HCT116 (cell line): ENCODE data around the gene EME1. TPM values are rescaled to one million over a fixed set of nuclear protein-coding genes. Genes with fewer than 3 reads are reported as not detected.

ENCODE experiments used
- ATAC-seq: fragments of 200-7000 bp; cut with Tn5 transposase; 2 replicates; pipeline ENCODE4 v1.9.1; 2020; ENCODE audit warnings: mild to moderate bottlenecking, moderate library complexity
- BruUV-seq: library from RNA; stranded (reverse); fragments of 400-500 nt; replicated peaks from 2 replicates; lab custom pipeline; 2021; lab: Mats Ljungman, UMichigan
- CTCF ChIA-PET: fragments of 300-600 bp; sonication (Branson Sonifier 250); formaldehyde crosslinking; loops from one replicate; lab custom pipeline; 2021; ENCODE audit warnings: antibody characterized with exemption; lab: Charles Lee
- POLR2A ChIA-PET: fragments of 300-600, 350-600 bp; sonication (Branson Sonifier 250); formaldehyde crosslinking; loops from one replicate; lab custom pipeline; 2021; ENCODE audit warnings: antibody characterized with exemption; lab: Charles Lee
- RAD21 ChIA-PET, 2 experiments: fragments of 300-600 bp; sonication (Branson Sonifier 250); formaldehyde crosslinking; loops; one replicate each; lab custom pipeline; 2023; ENCODE audit warnings: low total read pairs in 2 of 2; ENCODE audit not compliant: uncharacterized antibody in 2 of 2, unreplicated experiment in 2 of 2, low non-redundant PET in 1 of 2; lab: Charles Lee
- DNase-seq: peaks from one replicate; pipeline ENCODE4 v3.0.0-alpha.2; 2010; ENCODE audit warnings: low read depth, low spot score
- H2AFZ ChIP-seq: fragments of 200-600 bp; shearing (Covaris generic), sonication (generic); 2 replicates; pipeline ENCODE4 v1.6.1; 2017; ENCODE audit warnings: low read depth, mixed run types, mixed read lengths, antibody characterized with exemption, low read length; ENCODE audit not compliant: poor library complexity, severe bottlenecking
- H3K27ac ChIP-seq: 2 replicates; pipeline ENCODE4 v1.5.1; 2012; ENCODE audit warnings: low read depth, low read length
- H3K27me3 ChIP-seq: fragments of 200-600 bp; sonication (generic); 2 replicates; pipeline ENCODE4 v1.6.1; 2016; ENCODE audit warnings: mixed run types, low read length, mixed read lengths; ENCODE audit not compliant: insufficient read depth
- H3K36me3 ChIP-seq, 2 experiments: fragments of 200-500 bp in 1 of 2; fragments of 200-600 bp in 1 of 2; sonication (Bioruptor generic) in 1 of 2; sonication (generic) in 1 of 2; 2 replicates each; pipeline versions ENCODE4 v1.5.1 to v1.6.1; 2014 to 2016; ENCODE audit warnings: low read length in 2 of 2, inconsistent platforms in 1 of 2, mixed read lengths in 1 of 2, mixed run types in 1 of 2; ENCODE audit not compliant: insufficient read depth in 2 of 2, control insufficient read depth in 1 of 2
- H3K4me1 ChIP-seq, 2 experiments: fragments of 200-600 bp in 1 of 2; sonication (generic) in 1 of 2; 2 replicates each; pipeline versions ENCODE4 v1.5.1 to v1.6.1; 2012 to 2017; ENCODE audit warnings: low read length in 2 of 2, inconsistent platforms in 1 of 2, mild to moderate bottlenecking in 1 of 2, mixed read lengths in 1 of 2, mixed run types in 1 of 2, moderate library complexity in 1 of 2; ENCODE audit not compliant: insufficient read depth in 2 of 2, control insufficient read depth in 1 of 2
- H3K4me2 ChIP-seq: fragments of 200-600 bp; sonication (generic); 2 replicates; pipeline ENCODE4 v1.6.1; 2017; ENCODE audit warnings: mixed run types, low read length, mixed read lengths
- H3K4me3 ChIP-seq, 2 experiments: fragments of 200-600 bp in 1 of 2; sonication (generic) in 1 of 2; replicated peaks in 1 of 2; 2 replicates each; pipeline ENCODE4 v1.5.1; 2011 to 2016; ENCODE audit warnings: low read length in 2 of 2, control low read depth in 1 of 2, low read depth in 1 of 2, mild to moderate bottlenecking in 1 of 2, mixed read lengths in 1 of 2, mixed run types in 1 of 2
- H3K79me2 ChIP-seq: fragments of 200-600 bp; sonication (generic); 2 replicates; pipeline ENCODE4 v1.6.1; 2017; ENCODE audit warnings: mild to moderate bottlenecking, mixed run types, low read length, moderate library complexity, mixed read lengths; ENCODE audit not compliant: insufficient read depth
- H3K9ac ChIP-seq: fragments of 200-600 bp; sonication (generic); 2 replicates; pipeline ENCODE4 v1.6.1; 2016; ENCODE audit warnings: low read length, mixed read lengths
- H3K9me2 ChIP-seq: fragments of 200-600 bp; sonication (generic), shearing (Covaris generic); 2 replicates; pipeline ENCODE4 v1.6.1; 2017; ENCODE audit warnings: mixed run types, mild to moderate bottlenecking, moderate library complexity; ENCODE audit not compliant: insufficient read depth
- H3K9me3 ChIP-seq, 2 experiments: fragments of 200-500 bp in 1 of 2; fragments of 200-600 bp in 1 of 2; sonication (Bioruptor generic) in 1 of 2; sonication (generic) in 1 of 2; 2 replicates each; pipeline ENCODE4 v1.6.1; 2014 to 2017; ENCODE audit warnings: low read length in 2 of 2, mixed read lengths in 2 of 2, inconsistent platforms in 1 of 2, low read depth in 1 of 2, mild to moderate bottlenecking in 1 of 2, mixed run types in 1 of 2, moderate library complexity in 1 of 2; ENCODE audit not compliant: control insufficient read depth in 1 of 2, insufficient read depth in 1 of 2
- H4K20me1 ChIP-seq: fragments of 200-600 bp; sonication (generic), shearing (Covaris generic); 2 replicates; pipeline ENCODE4 v1.6.1; 2017; ENCODE audit warnings: mixed run types, mild to moderate bottlenecking, moderate library complexity; ENCODE audit not compliant: insufficient read depth
- CBX3 ChIP-seq: IDR thresholded peaks from 2 replicates; pipeline ENCODE4 v1.6.1; 2012; ENCODE audit warnings: low read depth
- CEBPB ChIP-seq: IDR thresholded peaks from 2 replicates; pipeline ENCODE4 v1.6.1; 2012; ENCODE audit warnings: low read depth
- EZH2 ChIP-seq: fragments of 200-600 bp; sonication (generic); IDR thresholded peaks from 2 replicates; pipeline ENCODE4 v1.6.1; 2017; ENCODE audit warnings: antibody characterized with exemption, mixed run types
- EZH2phosphoT487 ChIP-seq: fragments of 200-600 bp; IDR thresholded peaks from 2 replicates; pipeline ENCODE4 v1.6.1; 2018; ENCODE audit warnings: antibody characterized with exemption, borderline replicate concordance
- POLR2A ChIP-seq: IDR thresholded peaks from 2 replicates; pipeline ENCODE4 v1.7.0; 2011; ENCODE audit warnings: borderline replicate concordance; ENCODE audit not compliant: insufficient read depth, insufficient read length; ENCODE audit errors: extremely low read depth
- POLR2AphosphoS5 ChIP-seq: IDR thresholded peaks from 2 replicates; pipeline ENCODE4 v1.6.1; 2011; ENCODE audit warnings: mild to moderate bottlenecking, low read depth, low read length, moderate library complexity
- SIN3A ChIP-seq: IDR thresholded peaks from 2 replicates; pipeline ENCODE4 v1.6.1; 2012; ENCODE audit warnings: low read depth
- SP1 ChIP-seq: IDR thresholded peaks from 2 replicates; pipeline ENCODE4 v1.6.1; 2012; ENCODE audit warnings: low read depth
- SRF ChIP-seq: IDR thresholded peaks from 2 replicates; pipeline ENCODE4 v1.6.1; 2012; ENCODE audit warnings: low read depth
- YY1 ChIP-seq: IDR thresholded peaks from 2 replicates; pipeline ENCODE4 v1.6.1; 2011; ENCODE audit warnings: low read length, low read depth, moderate library complexity, mild to moderate bottlenecking; ENCODE audit not compliant: insufficient replicate concordance; ENCODE audit errors: extremely low read depth
- ZBTB33 ChIP-seq: IDR thresholded peaks from 2 replicates; pipeline ENCODE4 v1.6.1; 2011; ENCODE audit warnings: mild to moderate bottlenecking, low read length, moderate library complexity; ENCODE audit not compliant: insufficient replicate concordance; ENCODE audit errors: extremely low read depth
- ZFX ChIP-seq: fragments of 450-650 bp; IDR thresholded peaks from 2 replicates; pipeline ENCODE4 v1.6.1; 2017
- ZNF274 ChIP-seq: fragments of 200-500 bp; sonication (Bioruptor generic); IDR thresholded peaks from 2 replicates; pipeline ENCODE4 v1.6.1; 2014; ENCODE audit warnings: mild to moderate bottlenecking, low read depth, low read length, inconsistent platforms
- intact Hi-C: fragments of 100-400 bp; cut with micrococcal nuclease; formaldehyde crosslinking; loops from 2 replicates; pipeline ENCODE4 v1.10.0; 2022
- total RNA-seq: library from RNA; stranded (reverse); gene quantifications from one replicate; pipeline ENCODE4 v1.2.1, GENCODE V29; 2021; ENCODE audit not compliant: unreplicated experiment
- TF ChIP-seq, protein P1 (sequence below), 3 experiments: fragments of 200-600 bp in 1 of 3; sonication (generic) in 1 of 3; IDR thresholded peaks in 2 of 3; conservative IDR thresholded peaks in 1 of 3; 2 replicates each; pipeline ENCODE4 v1.5.1; 2012 to 2017; ENCODE audit warnings: low read depth in 2 of 3, low read length in 2 of 3, antibody characterized with exemption in 1 of 3, borderline replicate concordance in 1 of 3, control low read depth in 1 of 3, mild to moderate bottlenecking in 1 of 3, mixed read lengths in 1 of 3, mixed run types in 1 of 3, moderate library complexity in 1 of 3; ENCODE audit not compliant: insufficient read depth in 1 of 3
- TF ChIP-seq, protein P2 (sequence below): IDR thresholded peaks from 2 replicates; pipeline ENCODE4 v1.6.1; 2012

Gene EME1
- total RNA-seq, 1 experiment from 2014 or later, result 31.8 TPM

DNA sequence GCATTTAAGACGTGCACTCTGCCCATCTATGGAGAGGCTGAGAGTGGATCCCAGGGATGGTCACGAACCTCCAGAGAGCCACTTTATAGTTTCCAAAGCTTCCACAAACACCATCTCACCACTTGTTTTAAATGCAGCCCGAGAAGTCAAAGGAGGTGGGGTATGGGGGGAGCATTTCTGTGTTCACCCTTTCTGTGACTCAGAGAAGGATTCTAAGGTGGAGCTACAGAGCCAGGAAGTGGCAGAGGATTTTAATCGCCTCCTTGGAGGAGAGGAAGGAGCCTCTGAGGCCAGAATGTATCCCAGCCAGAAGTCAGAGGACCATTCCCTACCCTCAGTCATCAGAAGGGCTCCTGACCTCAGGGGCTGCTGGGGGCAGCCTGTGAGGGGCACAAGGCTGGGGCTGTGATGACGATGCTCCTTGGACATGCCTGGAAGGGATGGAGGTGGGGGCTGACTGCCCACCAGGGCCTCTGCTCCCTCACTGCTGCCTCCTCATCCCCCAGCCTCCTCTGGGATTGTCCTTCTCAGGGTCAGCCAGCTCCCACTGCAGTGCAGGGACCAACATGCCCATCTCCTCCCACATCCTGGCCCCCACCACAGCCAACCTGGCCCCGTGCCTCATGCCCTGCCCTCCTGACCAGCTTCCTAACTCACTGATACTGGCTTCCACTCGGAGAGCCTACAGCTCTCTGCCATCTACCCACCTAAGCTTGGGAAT, 24.3 kb upstream of the EME1 start:
- H3K27ac ChIP-seq, result no peak overlapping the region
- DNase-seq (no peak), ATAC-seq (no peak)
- BruUV-seq, result no TSS peak
- no peaks in the 10 kb centered on the region for H3K27me3 ChIP-seq
- no peak overlapping the region for H3K4me3 ChIP-seq
- no peaks in the 10 kb centered on the region for H3K9me3 ChIP-seq
- no peaks in the 10 kb centered on the region for H3K9me2 ChIP-seq
- H3K79me2 ChIP-seq, result peaks cover 51% of the 10 kb centered on the region
- no peak overlapping the region for H3K9ac ChIP-seq
- 0 out of 2 replicates have a peak overlapping the region, but pooled peaks have one; percentile 5 for H3K4me2 ChIP-seq
- H4K20me1 ChIP-seq, result no peaks in the 10 kb centered on the region
- H2AFZ ChIP-seq, result no peak overlapping the region
- H3K36me3 ChIP-seq, result peaks cover 0 to under 1% of the 10 kb centered on the region in 2 experiments; a peak in 1 of 4 replicates
- TF ChIP-seq, protein P1, sequence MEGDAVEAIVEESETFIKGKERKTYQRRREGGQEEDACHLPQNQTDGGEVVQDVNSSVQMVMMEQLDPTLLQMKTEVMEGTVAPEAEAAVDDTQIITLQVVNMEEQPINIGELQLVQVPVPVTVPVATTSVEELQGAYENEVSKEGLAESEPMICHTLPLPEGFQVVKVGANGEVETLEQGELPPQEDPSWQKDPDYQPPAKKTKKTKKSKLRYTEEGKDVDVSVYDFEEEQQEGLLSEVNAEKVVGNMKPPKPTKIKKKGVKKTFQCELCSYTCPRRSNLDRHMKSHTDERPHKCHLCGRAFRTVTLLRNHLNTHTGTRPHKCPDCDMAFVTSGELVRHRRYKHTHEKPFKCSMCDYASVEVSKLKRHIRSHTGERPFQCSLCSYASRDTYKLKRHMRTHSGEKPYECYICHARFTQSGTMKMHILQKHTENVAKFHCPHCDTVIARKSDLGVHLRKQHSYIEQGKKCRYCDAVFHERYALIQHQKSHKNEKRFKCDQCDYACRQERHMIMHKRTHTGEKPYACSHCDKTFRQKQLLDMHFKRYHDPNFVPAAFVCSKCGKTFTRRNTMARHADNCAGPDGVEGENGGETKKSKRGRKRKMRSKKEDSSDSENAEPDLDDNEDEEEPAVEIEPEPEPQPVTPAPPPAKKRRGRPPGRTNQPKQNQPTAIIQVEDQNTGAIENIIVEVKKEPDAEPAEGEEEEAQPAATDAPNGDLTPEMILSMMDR (IDR thresholded peaks at IDR 0.05 in 2 of 3, conservative IDR thresholded peaks at IDR 0.05 in 1 of 3; ENCODE audit: borderline replicate concordance in 1 of 3, insufficient read depth in 1 of 3, low read depth in 2 of 3, low read length in 2 of 3), result no peak
- TF ChIP-seq SP1 (no peak), POLR2A (no peak), CBX3 (no peak), SIN3A (no peak), POLR2AphosphoS5 (no peak), EZH2 (no peak), YY1 (no peak), SRF (no peak), ZNF274 (no peak), CEBPB (no peak), EZH2phosphoT487 (no peak), ZFX (no peak), ZBTB33 (no peak)
- TF ChIP-seq, protein P2, sequence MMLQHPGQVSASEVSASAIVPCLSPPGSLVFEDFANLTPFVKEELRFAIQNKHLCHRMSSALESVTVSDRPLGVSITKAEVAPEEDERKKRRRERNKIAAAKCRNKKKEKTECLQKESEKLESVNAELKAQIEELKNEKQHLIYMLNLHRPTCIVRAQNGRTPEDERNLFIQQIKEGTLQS, result no peak
- H3K4me1 ChIP-seq, result peaks cover 12 to 34% of the 10 kb centered on the region in 2 experiments
- ChIA-PET CTCF (interaction anchor here (1.0 to 1.1 kb wide), 2 partner anchors 53 to 179 kb away, joined by 3 read pairs; no protein-coding TSS in a partner anchor), RAD21 (no interaction called here), POLR2A (interaction anchor here (0.9 kb wide), 1 partner anchor 13 kb away, joined by 4 read pairs; no protein-coding TSS in a partner anchor)
- intact Hi-C loops, result no loop called here
